DND-41 (cell line): ENCODE results near the gene ERC1.

ENCODE experiments used
- ATAC-seq: fragments of 200-7000 bp; cut with Tn5 transposase; 3 replicates; pipeline ENCODE4 v1.9.1; 2021; ENCODE audit warnings: low read depth; ENCODE audit not compliant: insufficient read depth
- DNase-seq: peaks from one replicate; pipeline ENCODE4 v3.0.0-alpha.2; 2020
- H2AFZ ChIP-seq: 2 replicates; pipeline ENCODE4 v1.6.0; 2012; ENCODE audit warnings: low read depth, low read length
- H3K27ac ChIP-seq: 2 replicates; pipeline ENCODE4 v1.5.1; 2012; ENCODE audit warnings: low read length, inconsistent platforms
- H3K27me3 ChIP-seq: fragments of 200-600 bp; sonication (generic); 2 replicates; pipeline ENCODE4 v1.6.0; 2012; ENCODE audit warnings: low read length, mild to moderate bottlenecking, inconsistent platforms; ENCODE audit not compliant: insufficient read depth, poor library complexity
- H3K36me3 ChIP-seq: 2 replicates; pipeline ENCODE4 v1.5.1; 2012; ENCODE audit warnings: low read length, inconsistent platforms; ENCODE audit not compliant: insufficient read depth
- H3K4me1 ChIP-seq: 2 replicates; pipeline ENCODE4 v1.5.1; 2012; ENCODE audit warnings: mild to moderate bottlenecking, low read length; ENCODE audit not compliant: insufficient read depth
- H3K4me2 ChIP-seq: 2 replicates; pipeline ENCODE4 v1.6.0; 2012; ENCODE audit warnings: mild to moderate bottlenecking, moderate library complexity, low read length, inconsistent platforms; ENCODE audit not compliant: insufficient read depth
- H3K4me3 ChIP-seq, 2 experiments: fragments of 200-600 bp in 1 of 2; shearing (Covaris generic) in 1 of 2; 2 replicates each; pipeline ENCODE4 v1.5.1; 2012 to 2016; ENCODE audit warnings: inconsistent platforms in 2 of 2, low read length in 2 of 2, mild to moderate bottlenecking in 2 of 2, low read depth in 1 of 2, moderate library complexity in 1 of 2
- H3K79me2 ChIP-seq: 2 replicates; pipeline ENCODE4 v1.6.0; 2012; ENCODE audit warnings: low read length, inconsistent platforms; ENCODE audit not compliant: insufficient read depth
- H3K9ac ChIP-seq: 2 replicates; pipeline ENCODE4 v1.6.0; 2012; ENCODE audit warnings: low read depth, mild to moderate bottlenecking, inconsistent platforms, low read length, moderate library complexity
- H3K9me3 ChIP-seq: 2 replicates; pipeline ENCODE4 v1.5.1; 2012; ENCODE audit warnings: low read length, moderate library complexity, mild to moderate bottlenecking, inconsistent platforms; ENCODE audit not compliant: insufficient read depth, severe bottlenecking
- H4K20me1 ChIP-seq: 2 replicates; pipeline ENCODE4 v1.6.0; 2012; ENCODE audit warnings: low read length; ENCODE audit not compliant: insufficient read depth
- EZH2 ChIP-seq: IDR thresholded peaks from 3 replicates; pipeline ENCODE4 v1.6.1; 2012; ENCODE audit warnings: borderline replicate concordance, low read depth, mild to moderate bottlenecking, moderate library complexity, low read length, inconsistent platforms; ENCODE audit not compliant: severe bottlenecking
- TF ChIP-seq, protein P1 (sequence below): IDR thresholded peaks from 2 replicates; pipeline ENCODE4 v1.5.1; 2012; ENCODE audit warnings: borderline replicate concordance, low read length, moderate library complexity, mild to moderate bottlenecking; ENCODE audit not compliant: poor library complexity, severe bottlenecking; ENCODE audit errors: extremely low read depth

The ERC1 gene

DNA sequence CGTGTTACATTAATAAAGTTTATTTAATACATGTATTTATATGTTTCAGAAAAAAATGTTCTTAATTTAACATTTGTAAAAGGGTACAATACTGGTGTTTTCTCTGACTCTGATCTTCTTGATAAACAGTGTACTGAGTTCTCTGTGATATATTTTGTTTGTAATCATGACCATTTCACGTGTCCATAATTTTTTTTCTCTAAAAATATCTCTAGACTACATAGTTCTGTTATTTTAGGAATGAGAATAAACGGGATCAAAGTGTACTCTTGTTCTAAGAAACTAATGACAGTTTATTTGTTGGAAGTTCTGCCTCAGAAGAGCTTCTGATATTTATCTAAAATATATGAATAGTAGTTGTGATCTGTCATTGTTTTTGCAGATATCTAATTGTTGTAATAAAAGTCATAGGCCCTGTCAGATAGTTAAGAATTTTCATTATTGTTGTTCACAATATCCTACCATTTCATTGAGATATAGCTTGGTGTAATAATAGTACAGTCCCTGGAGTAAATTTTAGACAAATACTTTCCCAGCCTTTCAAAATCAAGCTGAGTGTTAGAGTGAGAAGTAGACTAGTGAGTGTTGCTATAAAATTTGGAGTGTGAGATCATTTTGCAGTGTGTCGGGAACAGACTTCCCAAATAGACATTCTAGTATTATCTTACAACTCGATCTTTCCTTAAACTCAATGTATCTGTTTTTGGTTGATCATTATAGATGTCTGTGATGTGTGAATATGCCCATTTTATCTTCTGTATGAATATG is 86.2 kb downstream of the ERC1 start:
- Histone ChIP-seq H3K9me3 (no peaks in the 10 kb centered on the region), H3K36me3 (no peaks in the 10 kb centered on the region), H3K4me1 (no peaks in the 10 kb centered on the region), H3K79me2 (no peaks in the 10 kb centered on the region), H3K27me3 (no peaks in the 10 kb centered on the region), H3K27ac (no peak overlapping the region), H3K9ac (no peak overlapping the region), H3K4me2 (no peak overlapping the region), H3K4me3 (no peak overlapping the region), H4K20me1 (no peaks in the 10 kb centered on the region; the same call in 1 of the 2 replicates), H2AFZ (no peak overlapping the region)
- ATAC-seq (no peak), DNase-seq (no peak)
- no peak for TF ChIP-seq EZH2
- TF ChIP-seq, protein P1, sequence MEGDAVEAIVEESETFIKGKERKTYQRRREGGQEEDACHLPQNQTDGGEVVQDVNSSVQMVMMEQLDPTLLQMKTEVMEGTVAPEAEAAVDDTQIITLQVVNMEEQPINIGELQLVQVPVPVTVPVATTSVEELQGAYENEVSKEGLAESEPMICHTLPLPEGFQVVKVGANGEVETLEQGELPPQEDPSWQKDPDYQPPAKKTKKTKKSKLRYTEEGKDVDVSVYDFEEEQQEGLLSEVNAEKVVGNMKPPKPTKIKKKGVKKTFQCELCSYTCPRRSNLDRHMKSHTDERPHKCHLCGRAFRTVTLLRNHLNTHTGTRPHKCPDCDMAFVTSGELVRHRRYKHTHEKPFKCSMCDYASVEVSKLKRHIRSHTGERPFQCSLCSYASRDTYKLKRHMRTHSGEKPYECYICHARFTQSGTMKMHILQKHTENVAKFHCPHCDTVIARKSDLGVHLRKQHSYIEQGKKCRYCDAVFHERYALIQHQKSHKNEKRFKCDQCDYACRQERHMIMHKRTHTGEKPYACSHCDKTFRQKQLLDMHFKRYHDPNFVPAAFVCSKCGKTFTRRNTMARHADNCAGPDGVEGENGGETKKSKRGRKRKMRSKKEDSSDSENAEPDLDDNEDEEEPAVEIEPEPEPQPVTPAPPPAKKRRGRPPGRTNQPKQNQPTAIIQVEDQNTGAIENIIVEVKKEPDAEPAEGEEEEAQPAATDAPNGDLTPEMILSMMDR, result no peak

DNA sequence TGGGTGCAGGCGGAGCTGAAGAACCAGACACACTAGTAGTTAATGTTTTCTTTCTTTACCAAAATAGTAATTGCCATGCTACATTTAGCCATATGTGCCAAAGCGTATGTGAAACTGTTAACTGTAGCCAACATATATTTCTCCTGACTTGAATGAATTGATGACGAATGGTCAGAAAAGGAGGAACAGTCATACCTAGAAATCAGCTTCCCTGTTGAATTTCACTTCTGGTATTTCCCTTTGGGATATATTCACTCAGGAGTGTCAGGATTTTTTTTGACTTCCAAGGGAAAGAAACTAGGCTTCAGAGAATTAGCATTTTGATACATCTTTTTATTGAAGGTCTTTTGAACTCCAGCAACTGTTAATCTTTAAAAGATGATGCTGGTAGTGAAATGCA is 87.0 kb downstream of the ERC1 start:
- Histone ChIP-seq H3K36me3 (no peaks in the 10 kb centered on the region), H3K4me1 (no peaks in the 10 kb centered on the region), H3K27me3 (no peaks in the 10 kb centered on the region), H3K27ac (no peak overlapping the region), H3K9me3 (no peaks in the 10 kb centered on the region), H3K9ac (no peak overlapping the region), H4K20me1 (no peaks in the 10 kb centered on the region; the same call in 1 of the 2 replicates), H3K4me3 (no peak overlapping the region), H3K79me2 (no peaks in the 10 kb centered on the region), H2AFZ (no peak overlapping the region), H3K4me2 (no peak overlapping the region)
- DNase-seq, result no peak
- no peak for ATAC-seq
- no peak for TF ChIP-seq EZH2
- TF ChIP-seq, protein P1, result no peak

DNA sequence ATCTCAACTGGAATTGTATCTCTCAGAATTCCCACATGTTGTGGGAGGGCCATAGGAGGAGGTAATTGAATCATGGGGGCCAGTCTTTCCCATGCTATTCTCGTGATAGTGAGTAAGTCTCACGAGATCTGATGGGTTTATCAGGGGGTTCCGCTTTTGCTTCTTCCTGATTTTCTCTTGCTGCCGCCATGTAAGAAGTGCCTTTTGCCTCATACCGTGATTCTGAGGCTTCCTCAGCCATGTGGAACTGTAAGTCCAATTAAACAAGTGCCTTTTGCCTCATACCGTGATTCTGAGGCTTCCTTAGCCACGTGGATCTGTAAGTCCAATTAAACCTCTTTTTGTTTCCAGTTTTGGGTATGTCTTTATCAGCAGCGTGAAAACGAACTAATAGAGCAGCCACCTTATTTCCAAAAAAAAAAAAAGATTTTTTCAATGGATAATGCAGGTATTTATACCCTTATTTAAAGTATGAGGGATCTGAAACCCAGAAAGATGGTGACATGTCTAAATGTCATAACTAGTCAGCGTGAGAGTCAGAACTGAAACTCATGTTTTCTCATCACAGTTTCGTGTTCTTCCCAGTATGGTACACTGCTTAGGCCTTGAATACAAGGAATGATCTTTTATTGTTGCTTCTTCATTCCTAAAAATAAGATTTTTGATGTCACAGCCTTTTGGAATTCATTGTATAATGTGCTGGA is 89.6 kb downstream of the ERC1 start:
- TF ChIP-seq EZH2, result no peak
- Histone ChIP-seq H3K4me2 (no peak overlapping the region), H3K27me3 (no peaks in the 10 kb centered on the region), H4K20me1 (no peaks in the 10 kb centered on the region; the same call in 1 of the 2 replicates), H2AFZ (no peak overlapping the region), H3K36me3 (no peaks in the 10 kb centered on the region), H3K4me3 (no peak overlapping the region), H3K4me1 (no peaks in the 10 kb centered on the region), H3K27ac (no peak overlapping the region), H3K9me3 (no peaks in the 10 kb centered on the region), H3K79me2 (no peaks in the 10 kb centered on the region), H3K9ac (no peak overlapping the region)
- no peak for DNase-seq
- ATAC-seq, result no peak

DNA sequence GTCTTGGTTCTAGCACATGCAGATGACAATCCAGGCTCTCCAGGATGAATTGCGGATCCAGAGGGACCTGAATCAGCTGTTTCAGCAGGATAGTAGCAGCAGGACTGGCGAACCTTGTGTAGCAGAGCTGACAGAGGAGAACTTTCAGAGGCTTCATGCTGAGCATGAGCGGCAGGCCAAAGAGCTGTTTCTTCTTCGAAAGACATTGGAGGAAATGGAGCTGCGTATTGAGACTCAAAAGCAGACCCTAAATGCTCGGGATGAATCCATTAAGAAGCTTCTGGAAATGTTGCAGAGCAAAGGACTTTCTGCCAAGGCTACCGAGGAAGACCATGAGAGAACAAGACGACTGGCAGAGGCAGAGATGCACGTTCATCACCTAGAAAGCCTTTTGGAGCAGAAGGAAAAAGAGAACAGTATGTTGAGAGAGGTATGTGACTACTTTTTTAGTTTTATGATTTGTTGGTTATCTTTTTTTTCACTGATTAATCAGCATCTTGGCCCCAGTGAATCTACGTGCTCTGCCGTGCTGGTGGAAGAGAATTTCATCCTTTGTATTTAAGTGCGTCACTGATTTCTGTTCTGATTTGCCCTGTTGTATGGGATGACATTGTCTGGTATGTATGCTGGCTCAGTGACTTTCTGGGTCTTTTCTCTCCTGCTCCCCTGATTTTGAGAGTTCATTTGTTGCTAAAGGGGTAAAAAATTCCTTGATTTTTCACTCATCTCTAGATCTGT is 92.3 kb downstream of the ERC1 start:
- DNase-seq, result no peak
- no peak for ATAC-seq
- H3K27ac ChIP-seq, result no peak overlapping the region

More for the DNA sequence above, 92.3 kb downstream of the ERC1 start:
- H3K79me2 ChIP-seq, result no peaks in the 10 kb centered on the region
- no peaks in the 10 kb centered on the region for H4K20me1 ChIP-seq
- H3K4me1 ChIP-seq, result no peaks in the 10 kb centered on the region
- H3K9ac ChIP-seq, result no peak overlapping the region
- H3K4me3 ChIP-seq, result no peak overlapping the region
- TF ChIP-seq, protein P1, result no peak
- no peak for TF ChIP-seq EZH2
- no peaks in the 10 kb centered on the region for H3K36me3 ChIP-seq
- H3K9me3 ChIP-seq, result no peaks in the 10 kb centered on the region
- H3K27me3 ChIP-seq, result no peaks in the 10 kb centered on the region
- no peak overlapping the region for H3K4me2 ChIP-seq
- no peak overlapping the region for H2AFZ ChIP-seq
